GM12872 (cell line): Measurements from ENCODE around the gene GPATCH3.
A peak's percentile ranks its signal among the peaks of the same experiment; 100 is the strongest.

ENCODE experiments used
- CTCF ChIP-seq: IDR thresholded peaks from 3 replicates; pipeline ENCODE4 v1.5.1; 2011; ENCODE audit warnings: low read depth, mild to moderate bottlenecking, low read length, moderate library complexity; ENCODE audit not compliant: insufficient read depth

Gene GPATCH3

GRCh38 chr1:26877326-26877725 is 22.9 kb downstream of the GPATCH3 start:
- no peak for TF ChIP-seq CTCF

- no peak for TF ChIP-seq CTCF
Observed at GRCh38 chr1:26874896-26875295, 25.4 kb downstream of the GPATCH3 start.

- no peak for TF ChIP-seq CTCF
Observed at GRCh38 chr1:26864610-26865480, 35.4 kb downstream of the GPATCH3 start.

- no peak for TF ChIP-seq CTCF
Observed at GRCh38 chr1:26863685-26864077, 36.6 kb downstream of the GPATCH3 start.

GRCh38 chr1:26862781-26863684 is 37.2 kb downstream of the GPATCH3 start, which contains the start of gene SFN:
SFN (plus strand) TSS chr1:26863149; CDS start chr1:26863213, 64 bp downstream.
- TF ChIP-seq CTCF, result peak; percentile 77

GRCh38 chr1:26861889-26862378 is 38.3 kb downstream of the GPATCH3 start:
- TF ChIP-seq CTCF, result no peak

- TF ChIP-seq CTCF, result no peak
Observed at GRCh38 chr1:26861286-26861701, 39.0 kb downstream of the GPATCH3 start.
